K562 (cell line): ENCODE data around the gene LRRC26. TPM values are rescaled to one million over a fixed set of nuclear protein-coding genes. Genes with fewer than 3 reads are reported as not detected.

Experiments
- ARHGAP35 ChIP-seq: fragments of 450-650 bp; IDR thresholded peaks from 2 replicates; pipeline ENCODE4 v1.6.1; 2018; ENCODE audit not compliant: partially characterized antibody
- ATF6 ChIP-seq: sonication (generic); formaldehyde crosslinking; IDR thresholded peaks from 2 replicates; pipeline ENCODE4 v1.4.0; 2020; ENCODE audit warnings: mild to moderate bottlenecking, missing genetic modification reagents
- CBX8 ChIP-seq: fragments of 200-600 bp; sonication (generic); IDR thresholded peaks from 2 replicates; pipeline ENCODE4 v1.6.1; 2012; ENCODE audit warnings: borderline replicate concordance, mixed run types, low read depth, mild to moderate bottlenecking, moderate library complexity, mixed read lengths, low read length, control low read depth, inconsistent platforms; ENCODE audit not compliant: poor library complexity, severe bottlenecking; ENCODE audit errors: extremely low read depth
- CC2D1A ChIP-seq: fragments of 450-650 bp; IDR thresholded peaks from 2 replicates; pipeline ENCODE4 v1.6.1; 2017; ENCODE audit warnings: mild to moderate bottlenecking
- CREM ChIP-seq: IDR thresholded peaks from 2 replicates; pipeline ENCODE4 v1.6.1; 2014; ENCODE audit warnings: antibody characterized with exemption, low read depth
- EP400 ChIP-seq: fragments of 450-650 bp; IDR thresholded peaks from 2 replicates; pipeline ENCODE4 v1.6.1; 2017; ENCODE audit warnings: antibody characterized with exemption, mild to moderate bottlenecking, moderate library complexity
- GTF2B ChIP-seq: IDR thresholded peaks from 2 replicates; pipeline ENCODE4 v1.6.1; 2011; ENCODE audit not compliant: insufficient read length; ENCODE audit errors: extremely low read depth
- JUND ChIP-seq, 2 experiments: IDR thresholded peaks; 2 replicates in 1 of 2; 3 replicates in 1 of 2; pipeline ENCODE4 v1.6.1; 2011; ENCODE audit warnings: borderline replicate concordance in 2 of 2, low read depth in 2 of 2, low read length in 2 of 2, improper control_type of control experiment in 1 of 2, missing biosample characterization in 1 of 2, missing genetic modification characterization in 1 of 2, missing genetic modification reagents in 1 of 2
- LARP7 ChIP-seq: fragments of 450-650 bp; IDR thresholded peaks from 2 replicates; pipeline ENCODE4 v1.6.1; 2016
- MYC ChIP-seq, 2 experiments: fragments of 250-450 bp in 1 of 2; sonication (Bioruptor Pico) in 1 of 2; IDR thresholded peaks; 2 replicates each; pipeline versions ENCODE4 v1.5.1 to v1.6.1; 2012 to 2021; ENCODE audit warnings: low read depth in 2 of 2, borderline replicate concordance in 1 of 2, improper control_type of control experiment in 1 of 2, low read length in 1 of 2, mild to moderate bottlenecking in 1 of 2, moderate library complexity in 1 of 2
- RAD21 ChIP-seq, 2 experiments: fragments of 250-450 bp in 1 of 2; fragments of 450-650 bp in 1 of 2; sonication (Bioruptor Pico) in 1 of 2; formaldehyde crosslinking in 1 of 2; IDR thresholded peaks in 1 of 2; conservative IDR thresholded peaks in 1 of 2; 2 replicates each; pipeline versions ENCODE4 v1.4.0 to v1.8.0; 2020 to 2022; ENCODE audit warnings: mild to moderate bottlenecking in 2 of 2, moderate library complexity in 1 of 2
- RFX5 ChIP-seq: IDR thresholded peaks from 2 replicates; pipeline ENCODE4 v1.6.1; 2011; ENCODE audit warnings: low read depth, mild to moderate bottlenecking, improper control_type of control experiment, low read length
- SAP30 ChIP-seq: fragments of 200-600 bp; sonication (generic); IDR thresholded peaks from 2 replicates; pipeline ENCODE4 v1.6.1; 2012; ENCODE audit warnings: borderline replicate concordance, low read depth, mild to moderate bottlenecking, moderate library complexity, low read length, control low read depth, inconsistent platforms; ENCODE audit not compliant: insufficient read depth, poor library complexity, severe bottlenecking
- SLC30A9 ChIP-seq: fragments of 250-450 bp; sonication (Bioruptor Pico); IDR thresholded peaks from 2 replicates; pipeline ENCODE4 v1.8.0; 2022; ENCODE audit warnings: mild to moderate bottlenecking, moderate library complexity
- SMAD3 ChIP-seq: fragments of 450-650 bp; formaldehyde crosslinking; conservative IDR thresholded peaks from 2 replicates; pipeline ENCODE4 v1.4.0; 2020; ENCODE audit warnings: mild to moderate bottlenecking
- STAG1 ChIP-seq: sonication (generic); formaldehyde crosslinking; IDR thresholded peaks from 2 replicates; pipeline ENCODE4 v1.5.0; 2020; ENCODE audit warnings: missing genetic modification reagents, borderline replicate concordance
- TCF7L2 ChIP-seq: fragments of 150-350 bp; IDR thresholded peaks from 2 replicates; pipeline ENCODE4 v1.6.1; 2016; ENCODE audit warnings: low read depth, mild to moderate bottlenecking, low read length, moderate library complexity
- U2AF1 ChIP-seq: fragments of 200-400 bp; formaldehyde crosslinking; optimal IDR thresholded peaks from 2 replicates; pipeline ENCODE3; 2017; ENCODE audit warnings: mild to moderate bottlenecking, low read depth, low read length, moderate library complexity
- ZNF584 ChIP-seq: fragments of 200-800 bp; sonication (Bioruptor generic); IDR thresholded peaks from 2 replicates; pipeline ENCODE4 v1.6.1; 2016; ENCODE audit warnings: low read depth, mild to moderate bottlenecking, missing genetic modification characterization, missing compliant biosample characterization
- ZNF79 ChIP-seq: fragments of 250-450 bp; sonication (Bioruptor Pico); IDR thresholded peaks from 2 replicates; pipeline ENCODE4 v1.4.0; 2020; ENCODE audit warnings: low read depth, mild to moderate bottlenecking, moderate library complexity
- polyA plus RNA-seq, 8 experiments: library from polyadenylated mRNA; depleted of rRNA in 4 of 8; stranded (reverse) in 5 of 8; unstranded in 3 of 8; fragments of >200 nt; fragmentation: Nextera tagmentation in 2 of 8; fragmentation: Illumina TruSeq in 1 of 8; extraction: Ambion mirVana in 2 of 8; extraction: Trizol in 1 of 8; gene quantifications; 2 replicates each; pipeline versions ENCODE4 v1.2.1 to v1.2.3, GENCODE V29; 2011 to 2014; ENCODE audit warnings: inconsistent platforms in 1 of 8, missing spikeins in 1 of 8
- total RNA-seq, 7 experiments: library from RNA; depleted of rRNA in 6 of 7; stranded (reverse); fragments of >200 nt in 6 of 7; fragmentation: Illumina TruSeq in 2 of 7; extraction: Trizol in 2 of 7; gene quantifications; 2 replicates each; pipeline versions ENCODE4 v1.2.1 to v1.2.3, GENCODE V29; 2011 to 2021; ENCODE audit warnings: low replicate concordance in 1 of 7
- TF ChIP-seq, protein P1 (sequence below): fragments of 450-650 bp; IDR thresholded peaks from 2 replicates; pipeline ENCODE4 v1.6.1; 2016; ENCODE audit warnings: borderline replicate concordance

Gene LRRC26
- total and polyA plus RNA-seq, 9 of the 15 experiments (the other 6 are each of a cell fraction or from before 2014, with no cell fraction given): not detected

GRCh38 chr9:137217276-137218211 is 47.7 kb upstream of the LRRC26 start (continued):
- TF ChIP-seq JUND (IDR thresholded peaks at IDR 0.05; ENCODE audit: borderline replicate concordance, low read depth, low read length): peak; percentile 21; the same call in 1 of the 2 replicates
- no peak for TF ChIP-seq JUND (tag; IDR thresholded peaks at IDR 0.05; ENCODE audit: borderline replicate concordance, low read depth, low read length)
- no peak for TF ChIP-seq LARP7
- TF ChIP-seq RFX5: no peak
- no peak for TF ChIP-seq GTF2B
- TF ChIP-seq ZNF584 (CRISPR knock-in tag): no peak
- TF ChIP-seq, protein P1, sequence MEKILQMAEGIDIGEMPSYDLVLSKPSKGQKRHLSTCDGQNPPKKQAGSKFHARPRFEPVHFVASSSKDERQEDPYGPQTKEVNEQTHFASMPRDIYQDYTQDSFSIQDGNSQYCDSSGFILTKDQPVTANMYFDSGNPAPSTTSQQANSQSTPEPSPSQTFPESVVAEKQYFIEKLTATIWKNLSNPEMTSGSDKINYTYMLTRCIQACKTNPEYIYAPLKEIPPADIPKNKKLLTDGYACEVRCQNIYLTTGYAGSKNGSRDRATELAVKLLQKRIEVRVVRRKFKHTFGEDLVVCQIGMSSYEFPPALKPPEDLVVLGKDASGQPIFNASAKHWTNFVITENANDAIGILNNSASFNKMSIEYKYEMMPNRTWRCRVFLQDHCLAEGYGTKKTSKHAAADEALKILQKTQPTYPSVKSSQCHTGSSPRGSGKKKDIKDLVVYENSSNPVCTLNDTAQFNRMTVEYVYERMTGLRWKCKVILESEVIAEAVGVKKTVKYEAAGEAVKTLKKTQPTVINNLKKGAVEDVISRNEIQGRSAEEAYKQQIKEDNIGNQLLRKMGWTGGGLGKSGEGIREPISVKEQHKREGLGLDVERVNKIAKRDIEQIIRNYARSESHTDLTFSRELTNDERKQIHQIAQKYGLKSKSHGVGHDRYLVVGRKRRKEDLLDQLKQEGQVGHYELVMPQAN: no peak; the same call in 1 of the 2 replicates
- no peak for TF ChIP-seq STAG1 (CRISPR knock-in tag)
- TF ChIP-seq U2AF1: no peak
- TF ChIP-seq SLC30A9 (CRISPR knock-in tag): no peak
- TF ChIP-seq MYC (IDR thresholded peaks at IDR 0.05; ENCODE audit: low read depth, low read length): peak; percentile 37; the same call in 1 of the 2 replicates
- TF ChIP-seq MYC (CRISPR knock-in tag; IDR thresholded peaks at IDR 0.05; ENCODE audit: borderline replicate concordance, low read depth): no peak
- TF ChIP-seq EP400: peak; percentile 19; the same call in 1 of the 2 replicates
- no peak for TF ChIP-seq ARHGAP35
- TF ChIP-seq SAP30: peak; percentile 32
- no peak for TF ChIP-seq ZNF79 (CRISPR knock-in tag)
- no peak for TF ChIP-seq CC2D1A
- no peak for TF ChIP-seq CREM
- peak; percentile 75; the same call in 1 of the 2 replicates for TF ChIP-seq ATF6 (CRISPR knock-in tag)
- no peak for TF ChIP-seq TCF7L2
- TF ChIP-seq CBX8: no peak
- no peak for TF ChIP-seq SMAD3 (CRISPR knock-in tag)
- no peak; a peak in 1 of 4 replicates for TF ChIP-seq RAD21 (CRISPR knock-in tag; conservative IDR thresholded peaks at IDR 0.05 in 1 of 2, IDR thresholded peaks at IDR 0.05 in 1 of 2)
